ENCODE results near the gene PPME1.

The PPME1 gene

DNA sequence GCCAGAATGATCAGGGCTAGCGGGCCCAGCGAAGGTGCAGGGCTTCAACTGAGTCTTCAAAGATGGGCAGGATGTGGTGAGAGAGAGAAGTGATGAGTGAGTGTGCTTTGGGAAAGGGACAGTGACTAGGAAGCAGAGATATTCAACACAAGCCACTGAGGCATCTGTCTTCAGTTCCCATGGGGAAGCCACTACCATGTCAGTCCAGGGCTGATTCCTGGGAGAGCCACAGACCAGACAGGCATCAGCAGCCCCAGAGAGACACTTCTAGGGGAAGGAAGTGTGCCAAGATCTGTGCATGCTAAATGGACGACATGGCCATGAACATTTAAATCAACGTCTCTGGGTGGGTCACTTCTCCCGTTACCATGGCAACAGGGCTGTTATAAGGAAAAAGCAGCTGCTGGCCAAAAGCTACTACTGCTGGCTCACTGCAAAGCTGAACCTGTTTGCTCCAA lies 111.9 kb downstream of the PPME1 start:
- Histone ChIP-seq H3K9me3 (ENCODE audit: control insufficient read depth in 1 of 2, low read length in 2 of 2) (no peaks in the 10 kb centered on the region), H3K4me1 (ENCODE audit: control insufficient read depth in 1 of 2, insufficient read depth in 2 of 2, low read length in 2 of 2) (no peaks in the 10 kb centered on the region), H3K36me3 (ENCODE audit: control insufficient read depth in 1 of 2, insufficient read depth in 2 of 2, low read length in 2 of 2) (no peaks in the 10 kb centered on the region), H3K4me3 (ENCODE audit: low read depth in 1 of 2, low read length in 2 of 2) (no peak overlapping the region), H3K27ac (ENCODE audit: low read length) (no peak overlapping the region), H3K27me3 (ENCODE audit: low read depth, low read length) (no peaks in the 10 kb centered on the region)

DNA sequence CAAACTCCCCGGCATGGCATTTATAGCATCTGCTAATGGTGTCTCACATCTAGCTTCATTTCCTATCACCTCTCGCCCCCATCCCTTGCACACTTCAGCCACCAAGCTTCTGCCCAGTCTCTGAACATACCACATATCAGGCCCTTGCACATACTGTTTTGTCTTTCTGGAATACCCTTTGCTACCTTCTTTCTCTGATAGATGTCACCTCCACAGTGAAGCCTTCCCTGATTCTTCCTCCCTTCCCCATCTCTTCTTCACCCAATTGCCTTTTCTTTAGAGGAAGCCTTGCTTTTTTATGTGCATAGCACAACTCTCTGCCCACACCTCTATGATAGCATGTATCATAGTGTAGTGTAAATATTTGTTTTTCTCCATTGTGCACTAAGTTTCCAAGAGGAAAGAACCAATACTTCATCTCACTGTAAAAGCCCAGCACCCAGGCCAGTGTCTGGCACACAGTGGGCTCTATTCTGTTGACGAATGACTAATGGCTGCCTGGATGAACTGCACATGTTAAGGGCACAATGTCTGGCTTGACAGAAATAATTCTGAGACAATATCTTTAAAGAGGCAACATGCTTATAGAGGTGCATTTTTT lies 112.6 kb downstream of the PPME1 start:
- no peaks in the 10 kb centered on the region for H3K27me3 ChIP-seq (ENCODE audit: low read depth, low read length)

DNA sequence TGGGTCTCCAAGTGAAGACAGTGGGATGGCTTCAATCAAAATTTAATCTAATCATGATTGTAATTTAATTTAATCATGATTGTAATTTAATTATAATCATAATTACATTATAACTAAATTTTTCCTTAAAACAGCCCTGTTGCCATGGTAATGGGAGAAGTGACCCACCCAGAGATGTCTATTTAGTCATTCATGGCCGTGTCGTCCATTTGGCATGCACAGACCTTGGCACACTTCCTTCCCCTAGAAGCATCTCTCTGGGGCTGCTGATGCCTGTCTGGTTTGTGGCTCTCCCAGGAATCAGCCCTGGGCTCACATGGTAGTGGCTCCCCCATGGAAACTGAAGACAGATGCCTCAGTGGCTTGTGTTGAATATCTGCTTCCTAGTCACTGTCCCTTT lies 113.4 kb downstream of the PPME1 start:
- no peaks in the 10 kb centered on the region for H3K4me1 ChIP-seq (ENCODE audit: control insufficient read depth in 1 of 2, insufficient read depth in 2 of 2, low read length in 2 of 2)
- no peak overlapping the region for H3K4me3 ChIP-seq (ENCODE audit: low read depth in 1 of 2, low read length in 2 of 2)
- no peaks in the 10 kb centered on the region for H3K36me3 ChIP-seq (ENCODE audit: control insufficient read depth in 1 of 2, insufficient read depth in 2 of 2, low read length in 2 of 2)
- no peaks in the 10 kb centered on the region for H3K9me3 ChIP-seq (ENCODE audit: control insufficient read depth in 1 of 2, low read length in 2 of 2)
- no peak overlapping the region for H3K27ac ChIP-seq (ENCODE audit: low read length)
- no peaks in the 10 kb centered on the region for H3K27me3 ChIP-seq (ENCODE audit: low read depth, low read length)

More for the DNA sequence above, 112.6 kb downstream of the PPME1 start:
- Histone ChIP-seq H3K27ac (ENCODE audit: low read length) (no peak overlapping the region), H3K4me1 (ENCODE audit: control insufficient read depth in 1 of 2, insufficient read depth in 2 of 2, low read length in 2 of 2) (no peaks in the 10 kb centered on the region), H3K4me3 (ENCODE audit: low read depth in 1 of 2, low read length in 2 of 2) (no peak overlapping the region), H3K9me3 (ENCODE audit: control insufficient read depth in 1 of 2, low read length in 2 of 2) (no peaks in the 10 kb centered on the region), H3K36me3 (ENCODE audit: control insufficient read depth in 1 of 2, insufficient read depth in 2 of 2, low read length in 2 of 2) (no peaks in the 10 kb centered on the region)

DNA sequence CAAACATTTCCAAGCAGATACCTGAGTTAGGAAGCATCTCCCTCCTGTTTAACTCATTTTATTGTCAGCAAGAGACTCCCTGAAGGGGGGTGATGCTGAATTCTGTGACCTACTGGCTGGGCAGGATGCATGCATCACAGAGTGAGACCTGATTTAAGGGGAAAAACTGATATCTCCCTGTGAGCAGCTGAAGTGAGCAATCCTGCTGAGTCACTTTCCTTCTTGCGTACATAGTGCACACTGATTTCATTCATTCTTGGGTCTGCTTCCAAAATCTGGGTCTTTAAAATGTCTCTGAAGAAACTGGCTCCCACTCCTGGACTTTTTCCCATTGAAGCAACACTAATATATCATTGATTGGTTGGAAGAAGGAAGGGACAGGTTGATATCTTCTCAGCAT lies 117.1 kb downstream of the PPME1 start:
- H3K27ac ChIP-seq (ENCODE audit: low read length): no peak overlapping the region
- H3K9me3 ChIP-seq (ENCODE audit: control insufficient read depth in 1 of 2, low read length in 2 of 2): no peaks in the 10 kb centered on the region
- no peaks in the 10 kb centered on the region for H3K36me3 ChIP-seq (ENCODE audit: control insufficient read depth in 1 of 2, insufficient read depth in 2 of 2, low read length in 2 of 2)
- no peak overlapping the region for H3K4me3 ChIP-seq (ENCODE audit: low read depth in 1 of 2, low read length in 2 of 2)
- H3K4me1 ChIP-seq (ENCODE audit: control insufficient read depth in 1 of 2, insufficient read depth in 2 of 2, low read length in 2 of 2): no peaks in the 10 kb centered on the region
- no peaks in the 10 kb centered on the region for H3K27me3 ChIP-seq (ENCODE audit: low read depth, low read length)

DNA sequence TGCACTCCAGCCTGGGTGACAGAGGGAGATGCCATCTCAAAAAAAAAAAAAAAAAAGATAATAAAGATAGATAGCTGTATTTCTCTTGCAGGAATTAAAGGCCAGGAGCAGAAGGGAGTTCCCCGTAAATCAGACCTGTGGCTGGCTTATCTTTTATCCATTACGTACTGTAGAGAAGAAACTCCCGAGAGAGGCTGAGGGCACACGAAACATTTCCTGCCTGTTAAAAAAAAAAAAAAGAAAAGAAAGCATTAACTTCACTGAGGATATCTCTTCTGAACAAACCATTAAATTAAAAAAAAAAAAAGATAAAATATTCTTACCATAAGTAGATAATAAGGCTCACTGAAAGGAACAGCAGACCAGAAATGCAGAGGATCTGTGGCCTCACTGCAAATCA lies 117.8 kb downstream of the PPME1 start:
- H3K27ac ChIP-seq (ENCODE audit: low read length): no peak overlapping the region

DNA sequence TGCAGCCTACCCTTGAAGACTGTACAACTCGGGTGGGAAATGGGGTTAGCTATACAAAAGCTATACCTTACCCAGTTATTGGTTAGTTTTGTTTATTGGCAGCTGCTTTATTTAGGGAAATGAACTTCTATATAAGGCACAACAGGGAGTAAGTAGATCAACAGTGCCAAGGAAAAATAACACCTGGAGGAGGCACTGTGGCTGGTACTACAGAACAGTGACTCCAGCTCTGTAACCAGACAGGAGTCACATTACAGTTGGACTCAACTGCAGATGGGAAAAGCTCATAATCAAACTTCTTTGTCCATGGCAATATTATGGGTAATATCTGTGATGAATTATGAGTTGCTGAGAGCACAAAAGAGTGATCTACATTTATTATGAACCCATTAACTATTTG lies 126.4 kb downstream of the PPME1 start:
- no peaks in the 10 kb centered on the region for H3K4me1 ChIP-seq (ENCODE audit: control insufficient read depth in 1 of 2, insufficient read depth in 2 of 2, low read length in 2 of 2)
- H3K9me3 ChIP-seq (ENCODE audit: control insufficient read depth in 1 of 2, low read length in 2 of 2): no peaks in the 10 kb centered on the region
- no peak overlapping the region for H3K27ac ChIP-seq (ENCODE audit: low read length)
- no peak overlapping the region for H3K4me3 ChIP-seq (ENCODE audit: low read depth in 1 of 2, low read length in 2 of 2)
- no peaks in the 10 kb centered on the region for H3K27me3 ChIP-seq (ENCODE audit: low read depth, low read length)
- H3K36me3 ChIP-seq (ENCODE audit: control insufficient read depth in 1 of 2, insufficient read depth in 2 of 2, low read length in 2 of 2): no peaks in the 10 kb centered on the region

More for the DNA sequence above, 117.8 kb downstream of the PPME1 start:
- Histone ChIP-seq H3K27me3 (ENCODE audit: low read depth, low read length) (no peaks in the 10 kb centered on the region), H3K4me3 (ENCODE audit: low read depth in 1 of 2, low read length in 2 of 2) (no peak overlapping the region), H3K9me3 (ENCODE audit: control insufficient read depth in 1 of 2, low read length in 2 of 2) (no peaks in the 10 kb centered on the region), H3K36me3 (ENCODE audit: control insufficient read depth in 1 of 2, insufficient read depth in 2 of 2, low read length in 2 of 2) (no peaks in the 10 kb centered on the region), H3K4me1 (ENCODE audit: control insufficient read depth in 1 of 2, insufficient read depth in 2 of 2, low read length in 2 of 2) (no peaks in the 10 kb centered on the region)

DNA sequence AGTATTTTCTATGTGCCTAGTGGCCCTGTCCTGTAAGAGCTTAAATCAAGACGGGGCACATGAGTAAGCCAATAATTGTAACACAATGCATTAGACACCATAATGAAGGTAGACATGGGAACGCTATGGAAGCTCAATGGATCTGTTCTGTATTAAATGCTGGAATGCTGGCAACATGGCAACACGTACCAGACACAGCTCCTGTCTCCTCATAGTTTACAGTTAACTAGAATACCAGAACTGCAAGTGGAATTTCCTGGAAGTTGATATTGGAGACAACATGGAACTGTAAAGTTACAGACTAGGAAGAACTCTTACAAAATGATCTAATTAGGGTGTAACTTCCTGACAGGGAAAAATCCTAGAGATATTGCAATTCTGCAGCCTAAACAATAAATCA lies 127.9 kb downstream of the PPME1 start:
- H3K4me3 ChIP-seq (ENCODE audit: low read depth in 1 of 2, low read length in 2 of 2): no peak overlapping the region
- H3K4me1 ChIP-seq (ENCODE audit: control insufficient read depth in 1 of 2, insufficient read depth in 2 of 2, low read length in 2 of 2): no peaks in the 10 kb centered on the region
- no peaks in the 10 kb centered on the region for H3K27me3 ChIP-seq (ENCODE audit: low read depth, low read length)
- H3K9me3 ChIP-seq (ENCODE audit: control insufficient read depth in 1 of 2, low read length in 2 of 2): no peaks in the 10 kb centered on the region
- no peak overlapping the region for H3K27ac ChIP-seq (ENCODE audit: low read length)
- no peaks in the 10 kb centered on the region for H3K36me3 ChIP-seq (ENCODE audit: control insufficient read depth in 1 of 2, insufficient read depth in 2 of 2, low read length in 2 of 2)
